Measurements from ENCODE around the gene MOB4. TPM values are rescaled to one million over a fixed set of nuclear protein-coding genes. Genes with fewer than 3 reads are reported as not detected.
A peak's percentile ranks its signal among the peaks of the same experiment; 100 is the strongest.

MOB4 gene
- total RNA-seq, 1 donor from 2014 or later = 30.4 TPM

- H3K9me3 ChIP-seq (ENCODE audit: insufficient read depth, low read depth, low read length) = no peaks in the 10 kb centered on the region
- H2AFZ ChIP-seq (ENCODE audit: low read depth, low read length) = peak overlapping the region; percentile 72
- Mint-ChIP-seq H3K9me3 (ENCODE audit: unreplicated experiment) (no peaks in the 10 kb centered on the region), H3K4me1 (ENCODE audit: low read depth, unreplicated experiment) (peaks cover 34% of the 10 kb centered on the region), H3K4me3 (ENCODE audit: unreplicated experiment) (peak overlapping the region; percentile 95), H3K36me3 (ENCODE audit: low read depth, unreplicated experiment) (peaks cover 15% of the 10 kb centered on the region), H3K27me3 (ENCODE audit: low read depth, unreplicated experiment) (no peaks in the 10 kb centered on the region), H3K27ac (ENCODE audit: unreplicated experiment) (peak overlapping the region; percentile 83)
- TF ChIP-seq EZH2 (IDR thresholded peaks at IDR 0.05; ENCODE audit: insufficient read depth, low read length) = no peak
- TF ChIP-seq, protein P1, sequence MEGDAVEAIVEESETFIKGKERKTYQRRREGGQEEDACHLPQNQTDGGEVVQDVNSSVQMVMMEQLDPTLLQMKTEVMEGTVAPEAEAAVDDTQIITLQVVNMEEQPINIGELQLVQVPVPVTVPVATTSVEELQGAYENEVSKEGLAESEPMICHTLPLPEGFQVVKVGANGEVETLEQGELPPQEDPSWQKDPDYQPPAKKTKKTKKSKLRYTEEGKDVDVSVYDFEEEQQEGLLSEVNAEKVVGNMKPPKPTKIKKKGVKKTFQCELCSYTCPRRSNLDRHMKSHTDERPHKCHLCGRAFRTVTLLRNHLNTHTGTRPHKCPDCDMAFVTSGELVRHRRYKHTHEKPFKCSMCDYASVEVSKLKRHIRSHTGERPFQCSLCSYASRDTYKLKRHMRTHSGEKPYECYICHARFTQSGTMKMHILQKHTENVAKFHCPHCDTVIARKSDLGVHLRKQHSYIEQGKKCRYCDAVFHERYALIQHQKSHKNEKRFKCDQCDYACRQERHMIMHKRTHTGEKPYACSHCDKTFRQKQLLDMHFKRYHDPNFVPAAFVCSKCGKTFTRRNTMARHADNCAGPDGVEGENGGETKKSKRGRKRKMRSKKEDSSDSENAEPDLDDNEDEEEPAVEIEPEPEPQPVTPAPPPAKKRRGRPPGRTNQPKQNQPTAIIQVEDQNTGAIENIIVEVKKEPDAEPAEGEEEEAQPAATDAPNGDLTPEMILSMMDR (IDR thresholded peaks at IDR 0.05; ENCODE audit: insufficient read depth, low read depth, low read length) = no peak
- peak overlapping the region; percentile 85 for H3K4me2 ChIP-seq (ENCODE audit: low read length)
- FAIRE-seq (no peak), DNase-seq (ENCODE audit: low read depth) (peak; percentile 35)
- H3K9ac ChIP-seq (ENCODE audit: low read length) = peak overlapping the region; percentile 87
- peak overlapping the region; percentile 87 for H3K4me3 ChIP-seq (ENCODE audit: insufficient read depth, low read depth, low read length)
- peak overlapping the region; percentile 89 for H3K27ac ChIP-seq (ENCODE audit: low read depth, low read length)
- H3K4me1 ChIP-seq (ENCODE audit: insufficient read depth, low read length) = peaks cover 12% of the 10 kb centered on the region
- peaks cover 93% of the 10 kb centered on the region for H3K79me2 ChIP-seq (ENCODE audit: insufficient read depth, low read length)
- peaks cover 41% of the 10 kb centered on the region for H3K36me3 ChIP-seq (ENCODE audit: insufficient read depth, low read length)
- H3K27me3 ChIP-seq (ENCODE audit: insufficient read depth, low read length) = no peaks in the 10 kb centered on the region
- peaks cover 56% of the 10 kb centered on the region for H4K20me1 ChIP-seq (ENCODE audit: insufficient read depth, low read length)
These were observed 16.8 kb upstream of the MOB4 start for GRCh38 chr2:197498937-197499593.

DNA sequence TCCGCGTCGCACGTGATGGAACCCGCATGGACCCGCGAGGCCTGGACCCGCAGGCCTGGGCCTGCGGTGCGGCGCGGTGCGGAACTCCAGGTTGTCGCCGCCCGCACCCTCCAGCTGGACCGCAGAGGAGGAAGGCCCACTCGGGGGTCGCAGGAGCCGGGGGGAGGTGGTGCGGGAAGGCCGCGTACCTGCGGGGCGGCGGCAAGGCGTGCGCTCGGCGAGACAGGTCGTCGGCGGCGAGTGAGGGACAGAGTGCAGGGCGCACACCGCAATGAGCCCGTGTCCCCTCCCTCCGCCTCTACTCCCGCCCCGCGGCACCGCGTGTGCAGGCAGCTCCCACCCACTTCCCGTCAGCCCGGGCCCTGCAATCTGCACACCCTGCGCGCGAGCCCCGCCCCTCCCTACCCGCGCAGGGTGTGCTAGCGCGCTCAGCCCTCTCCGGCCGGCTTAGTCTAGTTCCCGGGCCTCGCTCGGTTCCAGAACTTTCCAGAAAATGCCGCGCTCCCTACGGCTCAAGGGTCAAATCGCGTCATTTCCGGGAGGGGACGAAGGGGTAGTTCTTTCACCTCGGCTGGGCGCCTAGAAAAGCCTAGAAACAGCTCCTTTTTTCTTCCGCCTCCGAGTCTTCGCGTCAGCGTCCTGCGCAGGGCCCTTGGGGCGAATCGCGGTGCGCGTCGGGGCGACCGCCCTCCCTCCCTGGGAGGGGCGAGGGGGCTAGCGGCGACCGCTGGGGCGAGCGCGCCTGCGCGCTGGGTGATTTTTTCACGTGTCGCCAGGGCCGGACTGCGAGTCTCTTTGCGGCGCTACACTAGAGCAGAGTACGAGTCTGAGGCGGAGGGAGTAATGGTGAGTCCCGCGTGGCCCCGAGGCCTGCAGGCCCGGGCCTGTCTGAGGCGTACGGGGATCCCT, 16.0 kb upstream of the MOB4 start, which contains the start of the genes HSPD1 and HSPE1:
Gene HSPD1, minus strand, starts transcription at position 247 of the 909 bp plus-strand sequence. CDS start 992 bp downstream, outside the sequence.
Gene HSPE1, plus strand, starts transcription at position 786 of the 909 bp plus-strand sequence. Its CDS starts 58 bp downstream, at position 844.
- Histone ChIP-seq H3K9ac (ENCODE audit: low read length) (peak within 1 kb of the TSS; percentile 87), H3K79me2 (ENCODE audit: insufficient read depth, low read length) (peaks cover 86% of the 10 kb centered on the region), H3K36me3 (ENCODE audit: insufficient read depth, low read length) (peaks cover 41% of the 10 kb centered on the region), H2AFZ (ENCODE audit: low read depth, low read length) (peak within 1 kb of the TSS; percentile 72), H3K4me3 (ENCODE audit: insufficient read depth, low read depth, low read length) (peak within 1 kb of the TSS; percentile 87), H4K20me1 (ENCODE audit: insufficient read depth, low read length) (peaks cover 55% of the 10 kb centered on the region), H3K27me3 (ENCODE audit: insufficient read depth, low read length) (no peaks in the 10 kb centered on the region), H3K4me2 (ENCODE audit: low read length) (peak within 1 kb of the TSS; percentile 85), H3K27ac (ENCODE audit: low read depth, low read length) (peak within 1 kb of the TSS; percentile 89), H3K4me1 (ENCODE audit: insufficient read depth, low read length) (peaks cover 12% of the 10 kb centered on the region), H3K9me3 (ENCODE audit: insufficient read depth, low read depth, low read length) (no peaks in the 10 kb centered on the region)
- H3K4me1 Mint-ChIP-seq (ENCODE audit: low read depth, unreplicated experiment) = peaks cover 34% of the 10 kb centered on the region
- peak within 1 kb of the TSS; percentile 83 for H3K27ac Mint-ChIP-seq (ENCODE audit: unreplicated experiment)
- DNase-seq (ENCODE audit: low read depth) (peak; percentile 98), FAIRE-seq (no peak)
- peaks cover 14% of the 10 kb centered on the region for H3K36me3 Mint-ChIP-seq (ENCODE audit: low read depth, unreplicated experiment)
- no peaks in the 10 kb centered on the region for H3K9me3 Mint-ChIP-seq (ENCODE audit: unreplicated experiment)
- H3K4me3 Mint-ChIP-seq (ENCODE audit: unreplicated experiment) = peak within 1 kb of the TSS; percentile 95
- no peaks in the 10 kb centered on the region for H3K27me3 Mint-ChIP-seq (ENCODE audit: low read depth, unreplicated experiment)
- TF ChIP-seq, protein P1 (IDR thresholded peaks at IDR 0.05; ENCODE audit: insufficient read depth, low read depth, low read length) = no peak
- no peak for TF ChIP-seq EZH2 (IDR thresholded peaks at IDR 0.05; ENCODE audit: insufficient read depth, low read length)
